HG02798 (cell line): ENCODE data around the gene KLK2.

ENCODE experiments used
- ATAC-seq: cut with Tn5 transposase; IDR thresholded peaks from one replicate; pipeline ENCODE4 v1.9.1; 2021; ENCODE audit warnings: mild to moderate bottlenecking; ENCODE audit not compliant: unreplicated experiment, poor library complexity

KLK2 gene

DNA sequence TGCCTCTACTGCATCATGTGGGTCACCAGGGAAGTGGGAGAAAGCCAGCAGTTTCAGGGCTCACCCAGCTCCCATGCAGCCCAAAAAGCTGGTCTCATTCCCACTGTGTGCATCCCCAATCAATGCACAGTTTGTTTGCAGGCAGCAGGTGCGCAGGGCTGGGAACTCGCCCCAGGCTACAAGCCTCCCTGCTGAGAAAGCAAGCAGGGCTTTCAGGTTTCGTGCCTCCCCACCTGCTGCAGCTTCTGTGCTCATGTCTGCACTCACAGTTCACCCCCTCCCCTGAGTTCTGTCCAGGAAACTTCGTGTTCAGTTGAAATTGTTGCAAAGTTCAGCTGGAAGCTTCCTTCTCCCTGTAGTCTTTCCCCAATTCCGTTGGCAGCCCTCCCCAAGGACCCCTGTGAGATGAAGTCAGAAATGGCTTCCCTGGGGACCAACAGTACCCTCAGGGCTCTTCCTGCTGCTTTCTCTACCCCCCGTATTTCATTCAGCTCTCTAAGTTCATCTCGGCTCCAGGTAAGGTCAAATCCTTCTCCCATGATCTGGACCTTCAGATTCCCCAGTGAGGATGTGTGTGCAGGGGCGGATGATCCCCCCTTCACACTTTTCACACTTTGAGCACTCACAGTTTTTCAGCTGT is 28.8 kb upstream of the KLK2 start:
- ATAC-seq = no peak

DNA sequence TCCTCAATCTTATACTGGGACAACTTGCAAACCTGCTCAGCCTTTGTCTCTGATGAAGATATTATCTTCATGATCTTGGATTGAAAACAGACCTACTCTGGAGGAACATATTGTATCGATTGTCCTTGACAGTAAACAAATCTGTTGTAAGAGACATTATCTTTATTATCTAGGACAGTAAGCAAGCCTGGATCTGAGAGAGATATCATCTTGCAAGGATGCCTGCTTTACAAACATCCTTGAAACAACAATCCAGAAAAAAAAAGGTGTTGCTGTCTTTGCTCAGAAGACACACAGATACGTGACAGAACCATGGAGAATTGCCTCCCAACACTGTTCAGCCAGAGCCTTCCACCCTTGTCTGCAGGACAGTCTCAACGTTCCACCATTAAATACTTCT is 22.5 kb upstream of the KLK2 start:
- ATAC-seq = no peak

DNA sequence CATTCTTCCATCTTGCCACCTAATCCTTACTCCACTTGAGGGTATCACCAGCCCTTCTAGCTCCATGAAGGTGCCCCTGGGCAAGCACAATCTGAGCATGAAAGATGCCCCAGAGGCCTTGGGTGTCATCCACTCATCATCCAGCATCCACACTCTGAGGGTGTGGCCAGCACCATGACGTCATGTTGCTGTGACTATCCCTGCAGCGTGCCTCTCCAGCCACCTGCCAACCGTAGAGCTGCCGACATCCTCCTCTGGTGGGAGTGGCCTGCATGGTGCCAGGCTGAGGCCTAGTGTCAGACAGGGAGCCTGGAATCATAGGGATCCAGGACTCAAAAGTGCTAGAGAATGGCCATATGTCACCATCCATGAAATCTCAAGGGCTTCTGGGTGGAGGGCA is 21.6 kb upstream of the KLK2 start:
- no peak for ATAC-seq

DNA sequence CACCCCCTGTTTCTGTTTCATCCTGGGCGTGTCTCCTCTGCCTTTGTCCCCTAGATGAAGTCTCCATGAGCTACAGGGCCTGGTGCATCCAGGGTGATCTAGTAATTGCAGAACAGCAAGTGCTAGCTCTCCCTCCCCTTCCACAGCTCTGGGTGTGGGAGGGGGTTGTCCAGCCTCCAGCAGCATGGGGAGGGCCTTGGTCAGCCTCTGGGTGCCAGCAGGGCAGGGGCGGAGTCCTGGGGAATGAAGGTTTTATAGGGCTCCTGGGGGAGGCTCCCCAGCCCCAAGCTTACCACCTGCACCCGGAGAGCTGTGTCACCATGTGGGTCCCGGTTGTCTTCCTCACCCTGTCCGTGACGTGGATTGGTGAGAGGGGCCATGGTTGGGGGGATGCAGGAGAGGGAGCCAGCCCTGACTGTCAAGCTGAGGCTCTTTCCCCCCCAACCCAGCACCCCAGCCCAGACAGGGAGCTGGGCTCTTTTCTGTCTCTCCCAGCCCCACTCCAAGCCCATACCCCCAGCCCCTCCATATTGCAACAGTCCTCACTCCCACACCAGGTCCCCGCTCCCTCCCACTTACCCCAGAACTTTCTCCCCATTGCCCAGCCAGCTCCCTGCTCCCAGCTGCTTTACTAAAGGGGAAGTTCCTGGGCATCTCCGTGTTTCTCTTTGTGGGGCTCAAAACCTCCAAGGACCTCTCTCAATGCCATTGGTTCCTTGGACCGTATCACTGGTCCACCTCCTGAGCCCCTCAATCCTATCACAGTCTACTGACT is 18.4 kb upstream of the KLK2 start, which contains the start of gene KLK3:
Gene KLK3, plus strand, starts transcription at position 280 of the 775 bp plus-strand sequence. Its CDS starts 41 bp downstream, at position 321.
- ATAC-seq = no peak

DNA sequence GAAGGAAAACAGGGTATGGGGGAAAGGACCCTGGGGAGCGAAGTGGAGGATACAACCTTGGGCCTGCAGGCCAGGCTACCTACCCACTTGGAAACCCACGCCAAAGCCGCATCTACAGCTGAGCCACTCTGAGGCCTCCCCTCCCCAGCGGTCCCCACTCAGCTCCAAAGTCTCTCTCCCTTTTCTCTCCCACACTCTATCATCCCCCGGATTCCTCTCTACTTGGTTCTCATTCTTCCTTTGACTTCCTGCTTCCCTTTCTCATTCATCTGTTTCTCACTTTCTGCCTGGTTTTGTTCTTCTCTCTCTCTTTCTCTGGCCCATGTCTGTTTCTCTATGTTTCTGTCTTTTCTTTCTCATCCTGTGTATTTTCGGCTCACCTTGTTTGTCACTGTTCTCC is 15.9 kb upstream of the KLK2 start:
- ATAC-seq = no peak

DNA sequence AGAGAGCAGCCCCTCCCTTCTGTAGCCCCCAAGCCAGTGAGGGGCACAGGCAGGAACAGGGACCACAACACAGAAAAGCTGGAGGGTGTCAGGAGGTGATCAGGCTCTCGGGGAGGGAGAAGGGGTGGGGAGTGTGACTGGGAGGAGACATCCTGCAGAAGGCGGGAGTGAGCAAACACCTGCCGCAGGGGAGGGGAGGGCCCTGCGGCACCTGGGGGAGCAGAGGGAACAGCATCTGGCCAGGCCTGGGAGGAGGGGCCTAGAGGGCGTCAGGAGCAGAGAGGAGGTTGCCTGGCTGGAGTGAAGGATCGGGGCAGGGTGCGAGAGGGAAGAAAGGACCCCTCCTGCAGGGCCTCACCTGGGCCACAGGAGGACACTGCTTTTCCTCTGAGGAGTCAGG is 14.4 kb upstream of the KLK2 start:
- ATAC-seq = no peak

DNA sequence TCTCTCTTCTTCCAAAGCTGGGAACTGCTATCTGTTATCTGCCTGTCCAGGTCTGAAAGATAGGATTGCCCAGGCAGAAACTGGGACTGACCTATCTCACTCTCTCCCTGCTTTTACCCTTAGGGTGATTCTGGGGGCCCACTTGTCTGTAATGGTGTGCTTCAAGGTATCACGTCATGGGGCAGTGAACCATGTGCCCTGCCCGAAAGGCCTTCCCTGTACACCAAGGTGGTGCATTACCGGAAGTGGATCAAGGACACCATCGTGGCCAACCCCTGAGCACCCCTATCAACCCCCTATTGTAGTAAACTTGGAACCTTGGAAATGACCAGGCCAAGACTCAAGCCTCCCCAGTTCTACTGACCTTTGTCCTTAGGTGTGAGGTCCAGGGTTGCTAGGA is 13.4 kb upstream of the KLK2 start:
- ATAC-seq = no peak

DNA sequence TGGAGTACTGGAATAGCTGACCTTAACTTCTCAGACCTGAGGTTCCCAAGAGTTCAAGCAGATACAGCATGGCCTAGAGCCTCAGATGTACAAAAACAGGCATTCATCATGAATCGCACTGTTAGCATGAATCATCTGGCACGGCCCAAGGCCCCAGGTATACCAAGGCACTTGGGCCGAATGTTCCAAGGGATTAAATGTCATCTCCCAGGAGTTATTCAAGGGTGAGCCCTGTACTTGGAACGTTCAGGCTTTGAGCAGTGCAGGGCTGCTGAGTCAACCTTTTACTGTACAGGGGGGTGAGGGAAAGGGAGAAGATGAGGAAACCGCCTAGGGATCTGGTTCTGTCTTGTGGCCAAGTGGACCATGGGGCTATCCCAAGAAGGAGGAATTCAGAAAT is 12.2 kb upstream of the KLK2 start:
- ATAC-seq = no peak

DNA sequence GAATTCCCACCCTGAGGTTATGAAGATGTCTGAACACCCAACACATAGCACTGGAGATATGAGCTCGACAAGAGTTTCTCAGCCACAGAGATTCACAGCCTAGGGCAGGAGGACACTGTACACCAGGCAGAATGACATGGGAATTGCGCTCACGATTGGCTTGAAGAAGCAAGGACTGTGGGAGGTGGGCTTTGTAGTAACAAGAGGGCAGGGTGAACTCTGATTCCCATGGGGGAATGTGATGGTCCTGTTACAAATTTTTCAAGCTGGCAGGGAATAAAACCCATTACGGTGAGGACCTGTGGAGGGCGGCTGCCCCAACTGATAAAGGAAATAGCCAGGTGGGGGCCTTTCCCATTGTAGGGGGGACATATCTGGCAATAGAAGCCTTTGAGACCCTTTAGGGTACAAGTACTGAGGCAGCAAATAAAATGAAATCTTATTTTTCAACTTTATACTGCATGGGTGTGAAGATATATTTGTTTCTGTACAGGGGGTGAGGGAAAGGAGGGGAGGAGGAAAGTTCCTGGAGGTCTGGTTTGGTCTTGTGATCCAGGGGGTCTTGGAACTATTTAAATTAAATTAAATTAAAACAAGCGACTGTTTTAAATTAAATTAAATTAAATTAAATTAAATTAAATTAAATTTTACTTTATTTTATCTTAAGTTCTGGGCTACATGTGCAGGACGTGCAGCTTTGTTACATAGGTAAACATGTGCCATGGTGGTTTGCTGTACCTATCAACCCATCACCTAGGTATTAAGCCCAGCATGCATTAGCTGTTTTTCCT is 11.5 kb upstream of the KLK2 start:
- ATAC-seq = no peak

DNA sequence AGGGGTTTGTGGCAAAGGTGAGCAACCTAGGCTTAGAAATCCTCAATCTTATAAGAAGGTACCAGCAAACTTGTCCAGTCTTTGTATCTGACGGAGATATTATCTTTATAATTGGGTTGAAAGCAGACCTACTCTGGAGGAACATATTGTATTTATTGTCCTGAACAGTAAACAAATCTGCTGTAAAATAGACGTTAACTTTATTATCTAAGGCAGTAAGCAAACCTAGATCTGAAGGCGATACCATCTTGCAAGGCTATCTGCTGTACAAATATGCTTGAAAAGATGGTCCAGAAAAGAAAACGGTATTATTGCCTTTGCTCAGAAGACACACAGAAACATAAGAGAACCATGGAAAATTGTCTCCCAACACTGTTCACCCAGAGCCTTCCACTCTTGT is 3.8 kb upstream of the KLK2 start:
- ATAC-seq = no peak

DNA sequence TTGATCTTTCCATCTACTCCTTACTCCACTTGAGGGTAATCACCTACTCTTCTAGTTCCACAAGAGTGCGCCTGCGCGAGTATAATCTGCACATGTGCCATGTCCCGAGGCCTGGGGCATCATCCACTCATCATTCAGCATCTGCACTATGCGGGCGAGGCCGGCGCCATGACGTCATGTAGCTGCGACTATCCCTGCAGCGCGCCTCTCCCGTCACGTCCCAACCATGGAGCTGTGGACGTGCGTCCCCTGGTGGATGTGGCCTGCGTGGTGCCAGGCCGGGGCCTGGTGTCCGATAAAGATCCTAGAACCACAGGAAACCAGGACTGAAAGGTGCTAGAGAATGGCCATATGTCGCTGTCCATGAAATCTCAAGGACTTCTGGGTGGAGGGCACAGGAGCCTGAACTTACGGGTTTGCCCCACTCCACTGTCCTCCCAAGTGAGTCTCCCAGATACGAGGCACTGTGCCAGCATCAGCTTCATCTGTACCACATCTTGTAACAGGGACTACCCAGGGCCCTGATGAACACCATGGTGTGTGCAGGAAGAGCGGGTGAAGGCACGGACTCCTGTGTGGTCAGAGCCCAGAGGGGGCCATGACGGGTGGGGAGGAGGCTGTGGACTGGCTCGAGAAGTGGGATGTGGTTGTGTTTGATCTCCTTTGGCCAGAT is 2.7 kb upstream of the KLK2 start:
- no peak for ATAC-seq

DNA sequence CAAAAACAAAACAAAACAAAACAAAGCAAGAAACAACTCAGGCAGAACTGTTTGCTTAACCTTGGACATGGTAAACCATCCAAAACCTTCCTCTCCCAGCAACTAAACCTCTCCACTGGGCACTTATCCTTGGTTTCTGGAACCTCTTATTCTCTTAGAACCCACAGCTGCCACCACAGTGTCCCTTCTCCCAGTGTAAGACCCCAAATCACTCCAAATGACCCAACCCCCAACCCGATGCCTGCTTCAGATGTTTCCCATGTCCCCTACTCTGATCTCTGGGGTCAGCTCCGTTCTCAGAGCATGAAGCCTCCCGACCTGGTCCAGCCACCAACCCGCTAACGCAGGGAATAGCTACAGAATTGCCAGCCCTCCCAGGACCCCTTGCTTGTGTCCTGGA is 972 bp downstream of the KLK2 start:
- ATAC-seq = no peak

DNA sequence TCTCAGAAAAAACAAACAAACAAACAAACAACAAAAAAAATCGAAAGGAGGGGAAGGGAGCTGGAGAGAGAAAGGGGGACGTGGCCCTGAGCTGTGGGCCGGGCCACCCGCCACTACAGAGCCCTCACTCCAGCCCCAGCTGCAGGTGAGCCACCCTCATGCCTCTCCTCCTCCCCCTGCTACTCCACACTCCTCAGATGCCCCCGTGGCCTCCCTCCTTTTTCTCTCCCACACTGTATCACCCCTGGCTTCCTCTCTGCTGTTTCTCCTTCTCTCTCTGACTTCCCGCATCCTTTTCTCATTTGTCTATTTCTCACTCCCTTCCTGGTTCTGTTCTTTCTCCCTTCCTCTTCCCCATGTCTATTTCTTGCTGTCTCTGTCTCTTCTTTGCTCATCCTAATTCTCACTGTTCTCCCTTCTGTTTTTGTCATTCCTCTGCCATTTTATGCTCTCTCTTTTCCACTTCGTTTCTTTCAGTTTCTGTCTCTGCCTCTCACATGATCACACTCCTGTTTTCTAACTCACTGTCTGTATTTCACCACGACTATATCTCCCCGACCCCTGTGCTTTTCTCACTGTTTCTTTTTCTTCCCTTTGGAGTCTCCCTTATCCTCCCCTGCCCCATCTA is 2.7 kb downstream of the KLK2 start:
- ATAC-seq = no peak

DNA sequence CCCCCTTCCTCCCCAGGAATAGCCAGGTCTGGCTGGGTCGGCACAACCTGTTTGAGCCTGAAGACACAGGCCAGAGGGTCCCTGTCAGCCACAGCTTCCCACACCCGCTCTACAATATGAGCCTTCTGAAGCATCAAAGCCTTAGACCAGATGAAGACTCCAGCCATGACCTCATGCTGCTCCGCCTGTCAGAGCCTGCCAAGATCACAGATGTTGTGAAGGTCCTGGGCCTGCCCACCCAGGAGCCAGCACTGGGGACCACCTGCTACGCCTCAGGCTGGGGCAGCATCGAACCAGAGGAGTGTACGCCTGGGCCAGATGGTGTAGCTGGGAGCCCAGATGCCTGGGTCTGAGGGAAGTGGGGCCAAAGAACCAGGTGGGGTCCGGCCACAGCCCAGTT is 3.2 kb downstream of the KLK2 start:
- ATAC-seq = no peak

DNA sequence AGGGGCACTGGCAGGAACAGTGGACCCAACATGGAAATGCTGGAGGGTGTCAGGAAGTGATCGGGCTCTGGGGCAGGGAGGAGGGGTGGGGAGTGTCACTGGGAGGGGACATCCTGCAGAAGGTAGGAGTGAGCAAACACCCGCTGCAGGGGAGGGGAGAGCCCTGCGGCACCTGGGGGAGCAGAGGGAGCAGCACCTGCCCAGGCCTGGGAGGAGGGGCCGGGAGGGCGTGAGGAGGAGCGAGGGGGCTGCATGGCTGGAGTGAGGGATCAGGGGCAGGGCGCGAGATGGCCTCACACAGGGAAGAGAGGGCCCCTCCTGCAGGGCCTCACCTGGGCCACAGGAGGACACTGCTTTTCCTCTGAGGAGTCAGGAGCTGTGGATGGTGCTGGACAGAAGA is 4.1 kb downstream of the KLK2 start:
- no peak for ATAC-seq

DNA sequence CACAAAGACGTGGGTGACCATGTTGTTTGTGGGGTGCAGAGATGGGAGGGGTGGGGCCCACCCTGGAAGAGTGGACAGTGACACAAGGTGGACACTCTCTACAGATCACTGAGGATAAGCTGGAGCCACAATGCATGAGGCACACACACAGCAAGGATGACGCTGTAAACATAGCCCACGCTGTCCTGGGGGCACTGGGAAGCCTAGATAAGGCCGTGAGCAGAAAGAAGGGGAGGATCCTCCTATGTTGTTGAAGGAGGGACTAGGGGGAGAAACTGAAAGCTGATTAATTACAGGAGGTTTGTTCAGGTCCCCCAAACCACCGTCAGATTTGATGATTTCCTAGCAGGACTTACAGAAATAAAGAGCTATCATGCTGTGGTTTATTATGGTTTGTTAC is 5.6 kb downstream of the KLK2 start:
- ATAC-seq = no peak

DNA sequence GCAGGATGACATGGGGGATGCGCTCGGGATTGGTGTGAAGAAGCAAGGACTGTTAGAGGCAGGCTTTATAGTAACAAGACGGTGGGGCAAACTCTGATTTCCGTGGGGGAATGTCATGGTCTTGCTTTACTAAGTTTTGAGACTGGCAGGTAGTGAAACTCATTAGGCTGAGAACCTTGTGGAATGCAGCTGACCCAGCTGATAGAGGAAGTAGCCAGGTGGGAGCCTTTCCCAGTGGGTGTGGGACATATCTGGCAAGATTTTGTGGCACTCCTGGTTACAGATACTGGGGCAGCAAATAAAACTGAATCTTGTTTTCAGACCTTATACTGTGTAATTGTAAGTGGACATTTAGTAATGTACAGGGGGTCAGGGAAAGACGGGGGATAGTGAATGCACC is 7.0 kb downstream of the KLK2 start:
- no peak for ATAC-seq

DNA sequence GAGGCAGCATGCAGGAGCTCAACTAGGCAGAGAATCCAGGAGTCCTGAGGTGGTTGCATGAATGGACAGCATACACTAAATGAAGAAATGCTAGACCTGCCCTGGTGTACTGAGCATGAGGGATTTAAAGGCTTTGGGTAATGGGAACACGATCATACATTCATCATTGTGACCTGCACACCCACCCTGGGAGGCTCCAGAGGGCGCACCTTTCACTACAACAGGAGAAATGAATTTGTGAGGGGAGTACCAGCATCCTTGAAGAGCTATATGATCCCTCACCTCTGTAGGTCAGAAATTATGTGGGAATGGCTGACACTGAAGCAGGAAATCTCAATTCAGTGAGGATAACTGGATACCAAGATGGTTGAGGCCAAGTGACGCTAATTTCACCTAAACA is 8.9 kb downstream of the KLK2 start:
- ATAC-seq = no peak

DNA sequence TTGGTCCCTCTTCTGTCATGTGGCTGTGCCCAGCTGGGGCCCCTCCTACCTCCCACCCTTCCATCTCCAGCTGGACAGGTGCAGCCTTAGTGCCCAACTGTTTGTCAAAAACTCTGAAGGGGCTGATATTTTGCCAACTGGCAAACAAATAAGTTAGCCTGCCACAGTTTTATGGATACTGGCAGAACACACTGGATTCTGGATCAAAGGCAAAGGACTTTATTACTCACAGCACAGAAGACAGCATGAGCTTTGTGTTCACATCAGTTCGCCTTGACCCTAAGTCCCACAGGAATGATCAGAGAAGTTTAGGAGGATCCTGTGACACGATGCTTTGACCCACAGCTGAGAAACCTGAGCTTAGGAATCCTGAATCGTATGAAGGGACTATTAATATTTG is 16.4 kb downstream of the KLK2 start:
- no peak for ATAC-seq
